HG03521 (cell line): ENCODE data around the gene RRP15.
"Not testable (repeated sequence)": the region's sequence is repeated elsewhere in the genome, so short reads cannot be mapped to it uniquely, and the experiment has no call there.

Source experiments
- ATAC-seq: cut with Tn5 transposase; IDR thresholded peaks from one replicate; pipeline ENCODE4 v1.9.1; 2021; ENCODE audit warnings: mild to moderate bottlenecking, moderate library complexity; ENCODE audit not compliant: unreplicated experiment

The RRP15 gene

DNA sequence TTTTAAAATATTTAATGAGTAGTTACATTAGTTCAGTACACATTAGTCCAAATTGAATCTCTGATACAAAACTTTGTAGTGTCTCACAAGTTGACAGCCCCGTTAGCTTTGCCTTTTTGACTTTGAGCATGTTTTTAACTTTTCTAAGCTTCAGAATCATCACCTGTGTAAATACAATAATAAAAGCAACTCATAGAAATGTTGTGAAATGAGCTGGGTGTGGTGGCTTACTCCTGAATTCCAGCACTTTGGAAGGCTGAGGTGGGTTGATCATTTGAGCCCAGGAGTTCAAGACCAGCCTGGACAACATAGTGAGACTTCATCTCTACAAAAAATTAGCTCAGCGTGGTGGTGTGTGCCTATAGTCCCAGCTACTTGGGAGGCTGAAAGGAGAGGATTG, 11.1 kb downstream of the RRP15 start:
- no peak for ATAC-seq

DNA sequence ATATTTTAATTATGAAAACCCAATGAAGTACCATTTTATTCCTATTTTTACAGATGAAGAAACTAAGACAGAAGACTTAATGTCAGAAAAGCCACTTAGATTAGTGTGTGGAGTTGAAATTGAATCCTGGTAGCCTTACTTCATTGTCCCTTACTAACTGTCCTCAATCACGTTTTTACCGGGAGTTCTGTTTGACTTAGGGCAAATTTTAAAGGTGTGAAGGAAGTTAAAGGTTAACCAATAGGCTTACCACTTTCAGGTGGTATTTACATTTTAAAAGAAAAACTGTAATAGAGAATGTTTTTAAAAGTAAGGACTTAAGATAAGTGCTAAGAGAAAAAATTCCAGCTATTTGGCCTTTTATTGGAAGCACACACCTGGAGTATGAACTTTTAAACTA, 12.4 kb downstream of the RRP15 start:
- ATAC-seq = no peak

DNA sequence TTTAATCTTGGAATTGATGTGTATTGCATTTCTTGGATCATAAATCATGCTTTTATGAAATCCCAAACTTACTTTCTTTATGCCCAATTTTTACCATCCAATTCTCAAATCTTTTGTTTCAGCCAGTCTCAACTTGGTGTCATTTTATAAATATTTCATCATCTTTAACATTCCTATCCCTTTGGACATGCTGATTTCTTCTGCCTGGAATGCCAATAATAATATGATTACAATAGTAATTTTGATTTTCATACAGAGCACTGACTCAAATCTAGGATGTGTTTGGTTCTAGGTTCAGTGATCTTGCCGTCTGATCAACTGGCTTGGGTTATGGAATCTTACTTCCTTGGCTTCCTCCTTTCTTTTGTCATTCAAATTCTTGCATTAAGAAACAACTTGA, 12.8 kb downstream of the RRP15 start:
- ATAC-seq = no peak

DNA sequence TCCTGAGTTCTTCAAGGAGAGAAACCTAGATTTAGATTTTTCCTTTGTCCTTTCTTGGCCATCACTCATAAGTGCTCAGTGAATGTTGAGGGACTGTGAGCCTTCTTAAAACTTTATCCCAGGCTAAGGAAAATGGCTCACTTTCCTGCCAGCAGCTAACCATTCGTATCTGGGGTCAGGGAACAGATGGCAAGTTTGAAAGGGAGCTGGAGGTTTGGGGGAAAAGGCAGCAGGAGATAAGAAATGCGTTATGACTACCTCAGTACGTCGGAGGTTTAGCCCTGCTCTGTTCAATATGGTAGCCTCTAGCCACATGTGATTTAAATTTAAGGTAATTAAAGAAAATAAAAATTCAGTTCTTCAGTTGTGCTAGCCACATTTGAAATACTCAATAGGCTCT, 13.3 kb downstream of the RRP15 start:
- no peak for ATAC-seq

DNA sequence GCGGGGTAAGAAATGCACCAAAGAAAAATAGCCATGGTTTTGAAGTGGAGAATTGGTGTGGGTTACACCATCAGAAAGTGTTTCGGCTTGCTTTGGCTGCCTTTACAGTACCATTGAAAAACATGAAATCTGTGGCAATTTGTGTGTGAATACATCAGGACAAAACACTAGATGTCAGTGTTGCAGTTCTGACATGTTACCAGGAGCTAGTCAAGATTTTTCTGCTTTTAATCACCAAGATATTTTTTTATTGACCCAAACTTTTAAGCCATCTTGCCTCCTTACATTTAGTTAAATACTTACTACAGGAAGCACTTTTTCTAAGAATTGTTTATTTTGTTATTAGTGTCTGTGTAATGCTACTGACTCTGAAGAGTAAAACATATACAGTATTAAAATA, 14.3 kb downstream of the RRP15 start:
- no peak for ATAC-seq

DNA sequence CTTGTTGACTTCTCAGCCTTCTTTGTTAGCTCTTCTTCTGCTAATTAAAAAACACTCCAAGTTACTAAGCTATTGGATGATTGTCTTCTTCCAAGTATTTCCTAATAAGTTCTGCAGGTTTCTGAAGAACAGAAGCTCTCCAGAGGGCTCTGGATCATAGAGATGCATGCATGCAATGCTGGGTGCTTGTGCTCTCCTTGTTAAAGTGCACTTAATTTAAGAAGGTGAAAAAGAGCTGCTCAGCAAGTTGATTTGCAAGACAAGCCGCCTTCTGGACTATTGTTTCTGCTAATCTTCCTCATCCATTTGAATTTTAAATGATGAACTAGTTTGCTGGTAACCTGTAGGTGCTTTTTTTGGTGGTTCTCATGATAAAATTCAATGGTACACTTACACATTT, 16.1 kb downstream of the RRP15 start:
- no peak for ATAC-seq

DNA sequence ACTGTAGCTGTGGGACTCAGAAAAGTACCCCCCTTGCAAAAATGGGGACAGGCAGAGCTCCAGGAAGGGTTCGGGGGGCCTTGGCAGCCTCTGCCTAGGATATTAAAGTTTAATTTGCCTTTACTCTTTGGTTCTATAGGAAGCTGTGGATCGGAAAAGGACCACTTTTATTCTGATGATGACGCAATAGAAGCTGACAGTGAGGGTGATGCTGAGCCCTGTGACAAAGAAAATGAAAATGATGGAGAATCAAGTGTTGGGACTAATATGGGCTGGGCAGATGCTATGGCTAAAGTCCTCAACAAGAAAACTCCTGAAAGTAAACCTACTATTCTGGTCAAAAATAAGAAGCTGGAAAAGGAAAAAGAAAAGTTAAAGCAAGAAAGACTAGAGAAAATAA, 17.1 kb downstream of the RRP15 start:
- no peak for ATAC-seq

DNA sequence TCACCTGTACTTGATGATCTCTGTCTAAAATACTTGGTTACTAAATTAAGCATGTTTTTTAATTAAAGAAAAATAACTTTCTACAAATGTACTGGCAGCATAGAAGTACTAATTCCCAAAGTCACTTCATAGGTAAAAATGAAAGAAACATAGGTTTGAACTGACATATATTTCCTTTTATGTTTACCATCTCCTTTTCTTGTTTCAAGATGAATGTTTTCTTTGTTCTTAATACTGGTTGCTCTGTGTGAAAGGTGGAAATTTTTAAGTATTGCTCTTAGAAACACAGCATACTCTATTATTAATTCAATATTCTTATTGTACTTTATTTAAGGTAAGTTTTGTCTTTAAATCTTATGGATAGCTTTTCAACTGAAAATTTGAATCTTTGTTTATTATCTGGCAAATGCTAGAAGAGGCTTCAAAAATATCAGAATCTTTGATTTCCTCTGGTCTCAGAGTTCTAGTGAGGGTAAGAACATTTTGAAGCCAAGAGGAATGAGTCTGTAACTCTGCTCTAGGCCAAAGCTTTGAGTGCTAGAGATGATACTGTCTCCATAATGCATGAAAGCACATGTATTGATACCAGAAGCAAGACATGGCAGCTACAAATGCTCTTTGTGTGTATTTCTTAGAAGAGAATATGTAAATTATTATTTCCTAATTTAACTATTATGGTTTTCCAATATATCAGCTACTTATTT, 18.2 kb downstream of the RRP15 start:
- no peak for ATAC-seq

DNA sequence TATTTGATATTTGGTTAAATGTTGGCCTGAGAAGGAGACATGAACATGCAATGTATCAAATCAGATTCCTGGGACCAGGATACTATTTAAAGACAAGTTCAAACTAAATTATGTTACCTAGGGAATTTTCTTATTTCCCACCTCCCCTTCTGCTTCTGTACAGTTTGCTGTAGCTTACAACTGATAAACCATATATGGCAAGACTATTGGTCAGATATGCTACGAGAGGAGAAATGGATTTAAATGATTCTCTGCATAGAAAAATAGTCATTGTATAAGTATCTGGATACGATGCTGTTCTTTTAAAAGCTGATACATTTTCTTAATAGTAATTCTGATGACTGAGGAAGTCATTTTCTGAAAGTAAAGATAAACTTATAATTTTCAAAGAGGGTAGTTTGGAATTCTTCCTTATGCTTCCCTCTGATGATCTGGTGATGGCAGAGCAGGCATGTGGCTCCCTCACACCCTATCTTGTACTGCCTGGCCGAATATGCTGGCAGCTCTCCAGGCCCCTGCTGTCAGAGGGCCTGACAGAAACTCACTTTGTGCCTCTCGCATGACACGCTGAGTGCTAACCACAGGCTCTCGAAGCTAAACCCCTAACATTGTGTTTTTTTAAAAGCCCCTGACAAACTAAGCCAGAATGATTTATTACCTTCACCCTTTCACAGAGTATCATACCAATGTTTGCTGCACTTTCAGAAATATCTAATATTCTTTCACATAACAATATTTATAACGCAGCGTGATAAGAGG, 19.4 kb downstream of the RRP15 start:
- ATAC-seq = no peak

DNA sequence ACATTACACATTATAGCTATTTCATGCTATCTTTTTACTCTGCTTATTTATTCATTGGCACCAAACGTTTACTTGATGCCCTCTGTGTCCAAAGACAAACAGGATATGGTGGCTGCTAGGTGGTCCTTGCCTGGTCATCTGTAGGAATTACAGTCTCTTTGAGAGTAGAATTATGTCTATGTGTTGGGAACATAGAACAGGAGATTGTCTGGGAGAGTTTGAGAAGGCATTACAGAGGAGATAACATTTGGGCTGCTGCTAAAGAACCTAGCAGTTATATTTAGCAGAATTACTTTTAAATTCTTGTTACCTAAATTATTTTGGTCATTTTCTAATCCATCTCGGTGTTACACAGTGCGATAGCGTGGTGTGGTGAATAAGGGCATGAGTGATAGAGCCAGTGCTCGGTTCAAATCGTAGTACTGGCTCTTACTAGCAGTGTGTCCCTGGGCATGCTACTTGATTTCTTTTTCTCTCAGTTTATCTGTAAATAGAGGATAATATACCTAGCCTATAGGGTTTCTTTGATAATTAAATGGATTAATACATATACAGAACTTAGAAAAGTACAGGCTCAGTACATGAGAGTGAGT, 20.5 kb downstream of the RRP15 start:
- no peak for ATAC-seq

DNA sequence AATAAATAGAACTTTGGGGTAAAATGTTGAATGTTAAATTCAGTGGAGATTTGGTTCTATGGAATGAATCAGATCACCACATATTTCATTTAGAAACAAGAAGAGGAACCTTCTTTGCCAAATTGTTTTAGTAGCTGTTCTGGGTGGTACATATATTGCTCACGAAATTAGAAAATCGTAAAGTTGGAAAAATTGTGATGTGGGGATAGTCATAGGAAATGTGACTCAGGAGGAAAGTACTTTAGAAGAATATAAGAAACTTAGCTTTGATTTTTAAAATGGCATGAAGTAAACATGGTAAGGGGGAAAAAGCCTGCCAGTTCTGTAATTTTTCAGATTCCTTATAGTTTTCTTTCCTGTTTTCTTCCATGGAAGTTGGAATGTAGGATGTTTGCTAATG, 27.4 kb downstream of the RRP15 start:
- ATAC-seq = no peak

DNA sequence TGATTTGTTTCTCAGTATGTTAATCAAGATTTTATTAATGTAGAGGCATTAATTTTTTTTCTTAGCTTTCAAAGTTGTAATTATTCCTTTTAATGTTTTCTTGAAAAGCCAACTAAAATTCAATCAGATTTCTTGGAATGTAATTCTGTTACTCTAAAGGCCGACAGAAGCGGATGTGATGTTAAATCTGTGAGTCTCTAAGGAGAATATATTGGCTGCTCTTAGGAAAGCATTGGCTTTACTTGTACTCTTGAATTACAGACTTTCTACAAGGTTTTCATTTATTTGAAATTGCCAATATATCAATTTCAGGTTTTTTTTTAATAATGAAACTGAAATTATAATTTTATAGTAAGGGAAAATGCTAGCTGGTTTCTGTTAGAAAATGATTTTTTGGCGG, 29.2 kb downstream of the RRP15 start:
- no peak for ATAC-seq

DNA sequence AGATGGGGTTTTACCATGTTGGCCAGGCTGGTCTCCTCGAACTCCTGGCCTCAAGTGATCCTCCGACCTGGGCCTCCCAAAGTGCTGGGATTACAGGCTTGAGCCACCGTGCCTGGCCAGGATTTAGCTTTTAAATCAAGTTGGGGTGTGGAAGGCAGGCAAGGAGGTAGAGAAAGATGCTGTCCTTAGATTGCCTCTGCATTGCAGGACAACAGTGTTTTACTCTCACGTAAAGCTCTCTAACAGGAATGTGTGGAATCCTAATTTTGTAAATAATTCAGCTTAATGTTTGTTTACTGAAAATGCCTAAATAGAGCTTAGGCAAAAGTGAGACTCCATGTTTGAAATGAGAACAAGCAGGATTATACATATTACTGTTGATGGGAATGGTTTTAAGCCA, 30.5 kb downstream of the RRP15 start:
- no peak for ATAC-seq

DNA sequence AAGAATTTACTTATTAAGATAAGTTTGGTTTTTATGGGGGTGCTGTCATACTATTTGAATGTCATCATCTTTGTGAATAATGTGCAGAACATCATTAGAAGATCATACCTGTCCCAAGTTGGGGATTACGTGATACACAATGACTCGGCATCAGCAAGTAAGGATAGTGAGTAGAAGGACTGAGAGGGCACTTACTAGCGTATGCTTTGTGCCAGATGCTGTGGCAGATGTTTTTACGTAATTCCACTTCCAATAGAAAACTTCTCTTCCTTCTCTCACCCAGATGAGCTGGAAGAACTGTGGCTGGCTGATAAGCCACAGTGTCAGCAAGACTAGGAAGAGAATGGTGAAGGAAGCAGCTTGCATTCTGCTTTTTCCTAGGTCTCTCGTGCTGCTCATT, 32.0 kb downstream of the RRP15 start:
- ATAC-seq = no peak

DNA sequence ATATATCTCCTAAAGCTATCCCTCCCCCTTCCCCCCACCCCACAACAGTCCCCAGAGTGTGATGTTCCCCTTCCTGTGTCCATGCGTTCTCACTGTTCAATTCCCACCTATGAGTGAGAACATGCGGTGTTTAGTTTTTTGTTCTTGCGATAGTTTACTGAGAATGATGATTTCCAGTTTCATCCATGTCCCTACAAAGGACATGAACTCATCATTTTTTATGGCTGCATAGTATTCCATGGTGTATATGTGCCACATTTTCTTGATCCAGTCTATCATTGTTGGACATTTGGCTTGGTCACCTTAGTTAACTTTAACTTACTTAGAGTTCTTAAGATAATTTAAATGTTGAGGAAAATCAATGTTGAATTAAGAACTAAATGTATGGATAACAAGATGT, 35.1 kb downstream of the RRP15 start:
- not testable (repeated sequence) for ATAC-seq

DNA sequence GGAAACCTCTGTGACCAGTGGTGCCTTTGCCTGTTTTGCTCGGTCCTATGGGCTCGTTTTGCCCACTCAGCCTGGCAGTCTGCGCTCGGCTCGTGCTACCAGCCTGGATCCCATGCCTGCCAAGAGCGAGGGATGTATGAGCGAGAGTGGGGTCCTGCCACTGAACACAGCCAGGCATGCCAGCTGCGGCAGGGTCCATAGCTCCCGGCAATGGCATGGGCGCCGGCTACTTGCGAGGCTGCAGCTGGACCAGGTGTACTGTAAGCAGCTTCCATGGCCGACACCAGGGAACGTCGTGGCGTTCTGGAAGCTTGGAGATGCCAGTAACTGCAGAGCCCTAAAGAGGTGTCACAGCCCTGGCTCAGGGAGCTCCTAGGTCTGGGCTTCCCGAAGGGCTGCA, 37.7 kb downstream of the RRP15 start:
- ATAC-seq = no peak

DNA sequence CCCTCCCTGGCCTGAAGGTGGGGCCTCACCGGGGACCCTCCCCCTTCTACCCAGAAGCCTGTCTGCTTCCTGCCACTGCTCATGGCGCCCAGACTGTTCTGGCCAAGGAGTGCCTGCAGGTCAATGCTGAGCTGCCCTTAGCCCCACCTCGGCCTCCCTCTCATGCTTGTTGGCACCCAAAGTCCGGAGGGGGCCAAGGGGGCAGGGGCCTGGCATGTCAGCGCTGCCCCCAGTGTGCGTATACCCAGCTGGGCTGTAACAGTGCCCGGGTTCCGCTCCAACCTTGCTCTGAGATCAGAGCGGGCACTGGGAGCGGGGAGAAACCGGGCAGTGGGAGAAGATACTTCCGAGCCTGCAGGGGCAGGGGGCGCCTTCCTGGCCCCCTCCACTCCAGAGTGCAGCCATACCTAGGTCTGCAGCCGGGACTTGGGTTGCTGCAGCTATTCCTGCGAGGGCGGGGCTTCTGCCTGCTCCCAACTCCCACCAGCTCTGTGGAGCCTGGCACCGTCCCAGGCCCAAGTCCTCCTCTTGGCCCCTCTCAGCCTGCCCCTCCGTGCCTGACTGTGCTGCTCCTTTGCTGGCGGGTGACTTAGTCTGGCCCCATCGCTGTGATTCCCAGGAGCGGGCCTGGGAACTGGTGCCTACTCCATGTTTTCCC, 38.6 kb downstream of the RRP15 start:
- no peak for ATAC-seq

DNA sequence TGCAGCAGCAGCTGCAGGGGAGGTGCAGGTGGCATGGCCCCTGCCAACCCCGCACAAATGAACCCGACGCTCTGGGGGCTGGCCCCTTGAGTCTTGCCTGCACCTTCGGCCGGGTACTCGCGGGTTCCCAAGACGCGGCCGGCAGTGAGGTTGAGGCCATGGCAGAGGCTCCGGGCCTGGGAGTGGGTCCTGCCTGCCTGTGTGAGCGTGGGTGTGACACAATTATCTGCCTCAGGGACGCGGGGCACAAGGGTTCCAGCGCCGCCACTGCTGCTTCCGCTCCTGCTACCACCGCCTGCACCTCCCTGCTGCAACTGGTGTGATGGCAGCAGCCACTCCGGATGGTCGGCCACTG, 39.1 kb downstream of the RRP15 start:
- ATAC-seq = no peak

DNA sequence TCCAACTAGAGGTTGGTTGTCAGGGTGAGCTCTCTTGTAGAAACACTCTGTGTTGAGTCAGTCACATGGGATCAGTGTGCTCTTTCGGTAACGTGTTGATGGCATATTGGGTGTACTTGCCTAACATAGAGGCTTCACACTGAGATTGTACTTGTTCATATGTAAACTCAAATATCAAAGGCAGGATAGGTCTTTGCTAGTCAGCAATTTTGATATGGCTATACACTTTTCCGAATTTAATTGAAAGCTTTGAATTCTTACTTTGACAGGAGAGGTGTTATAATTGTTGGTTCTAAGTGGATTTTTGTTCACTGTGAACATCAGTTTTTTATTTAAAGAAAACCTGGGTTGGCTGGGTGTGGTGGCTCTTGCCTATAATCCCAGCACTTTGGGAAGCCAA, 43.7 kb downstream of the RRP15 start:
- no peak for ATAC-seq

DNA sequence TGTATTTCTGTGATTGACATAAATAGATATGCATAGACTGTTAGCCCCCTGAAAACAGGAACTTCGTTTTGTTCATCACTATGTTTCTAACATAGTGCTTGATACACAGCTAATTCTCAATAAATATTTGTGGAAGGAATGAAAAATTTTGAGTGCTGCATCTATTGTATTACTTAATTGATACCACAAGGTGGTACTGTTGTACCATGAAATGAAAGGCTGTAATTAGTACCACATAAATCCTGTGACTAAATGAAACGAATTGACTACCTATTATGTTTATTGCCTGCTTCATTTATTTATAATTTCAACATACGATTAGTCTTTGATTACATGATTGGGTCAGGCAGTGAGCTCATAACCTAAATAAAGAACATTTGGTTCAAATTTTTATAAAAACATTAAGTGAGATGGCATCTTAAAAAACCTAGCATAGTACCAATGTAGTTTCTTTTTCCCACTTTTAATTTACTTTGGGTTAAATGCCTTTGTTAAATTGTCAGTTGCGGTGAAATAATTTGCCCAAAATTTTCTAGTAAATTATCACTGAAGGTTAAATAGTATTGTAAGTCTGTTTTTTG, 45.0 kb downstream of the RRP15 start:
- peak; percentile 70 for ATAC-seq

DNA sequence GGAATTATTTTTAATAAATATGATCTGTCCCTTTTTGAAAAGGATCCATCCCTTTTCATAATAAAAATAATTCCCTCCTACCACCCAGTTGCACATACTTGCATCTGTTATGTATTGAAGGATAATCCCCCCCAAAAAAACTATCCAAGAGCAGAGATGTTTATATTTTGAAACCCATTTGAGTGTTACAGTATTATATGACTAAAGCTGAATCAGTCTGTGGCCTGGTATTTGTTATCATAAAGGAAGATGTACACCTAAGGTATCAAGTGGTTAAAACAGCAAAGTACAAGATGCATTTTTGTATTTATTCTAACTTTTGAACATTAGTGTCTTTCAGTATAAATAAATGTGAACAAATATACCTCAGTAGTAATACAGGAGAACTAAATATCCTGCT, 47.3 kb downstream of the RRP15 start:
- no peak for ATAC-seq

DNA sequence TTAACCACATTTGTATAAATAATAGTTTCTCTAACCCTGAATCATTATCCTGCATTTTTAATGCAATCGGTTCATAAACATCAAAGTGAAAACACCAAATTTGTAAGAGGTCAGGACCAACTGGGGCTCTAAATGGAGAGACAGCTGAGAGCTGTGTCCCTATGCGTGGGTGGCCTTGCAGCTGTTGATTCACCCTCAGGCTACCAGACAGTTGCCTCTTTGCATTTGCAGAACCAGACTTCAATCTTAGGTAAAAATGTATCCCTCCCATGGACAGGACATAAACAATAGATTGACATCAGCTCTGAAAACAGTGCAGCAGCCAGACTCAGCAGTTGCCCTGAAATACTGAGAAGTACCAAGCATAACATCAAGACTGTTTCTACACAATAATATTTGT, 51.2 kb downstream of the RRP15 start:
- ATAC-seq = no peak
